ENCODE data around the gene ZMIZ1.

ZMIZ1 gene

DNA sequence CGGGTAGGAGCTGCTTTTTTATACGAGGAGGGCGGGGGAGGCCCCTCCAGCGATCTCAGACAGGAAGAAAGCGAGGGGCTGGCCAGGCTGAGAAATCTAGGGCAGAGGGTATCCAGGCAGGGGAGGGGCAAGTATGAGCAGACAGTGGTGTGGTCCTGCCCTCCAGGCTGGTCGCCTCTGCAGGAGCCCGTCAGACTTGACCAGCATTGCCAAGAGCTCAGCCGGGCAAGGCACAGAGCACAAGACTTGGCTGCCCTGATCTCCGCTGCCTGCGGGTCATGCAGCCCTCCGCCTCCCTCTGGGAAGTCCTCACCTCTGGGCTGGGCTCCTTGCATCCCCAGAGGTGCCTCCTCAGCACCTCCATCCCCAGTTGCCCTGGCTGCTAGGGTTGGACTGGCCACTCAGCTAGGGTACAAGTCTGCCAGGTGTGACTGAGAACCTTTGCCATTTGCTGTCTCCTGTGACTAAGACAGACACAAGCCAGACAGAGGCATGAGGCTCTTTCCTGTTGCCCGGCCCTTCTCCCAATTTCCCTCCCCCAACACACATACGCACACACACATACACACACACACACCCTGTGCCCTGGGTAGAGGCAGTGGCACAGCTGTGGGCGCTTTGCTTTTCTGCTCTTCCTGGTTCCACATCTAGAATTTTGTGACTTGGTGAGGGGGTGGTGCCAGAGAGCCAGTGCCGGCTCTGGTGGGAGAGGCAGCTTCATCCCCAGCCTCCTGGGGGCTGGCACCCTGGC is 219.4 kb downstream of the ZMIZ1 start:
- DNase-seq (ENCODE audit: low read depth in 2 of 2), result no peak

- DNase-seq (ENCODE audit: low read depth in 2 of 2), result no peak
These were observed 221.0 kb downstream of the ZMIZ1 start for GRCh38 chr10:79289801-79290200.

DNA sequence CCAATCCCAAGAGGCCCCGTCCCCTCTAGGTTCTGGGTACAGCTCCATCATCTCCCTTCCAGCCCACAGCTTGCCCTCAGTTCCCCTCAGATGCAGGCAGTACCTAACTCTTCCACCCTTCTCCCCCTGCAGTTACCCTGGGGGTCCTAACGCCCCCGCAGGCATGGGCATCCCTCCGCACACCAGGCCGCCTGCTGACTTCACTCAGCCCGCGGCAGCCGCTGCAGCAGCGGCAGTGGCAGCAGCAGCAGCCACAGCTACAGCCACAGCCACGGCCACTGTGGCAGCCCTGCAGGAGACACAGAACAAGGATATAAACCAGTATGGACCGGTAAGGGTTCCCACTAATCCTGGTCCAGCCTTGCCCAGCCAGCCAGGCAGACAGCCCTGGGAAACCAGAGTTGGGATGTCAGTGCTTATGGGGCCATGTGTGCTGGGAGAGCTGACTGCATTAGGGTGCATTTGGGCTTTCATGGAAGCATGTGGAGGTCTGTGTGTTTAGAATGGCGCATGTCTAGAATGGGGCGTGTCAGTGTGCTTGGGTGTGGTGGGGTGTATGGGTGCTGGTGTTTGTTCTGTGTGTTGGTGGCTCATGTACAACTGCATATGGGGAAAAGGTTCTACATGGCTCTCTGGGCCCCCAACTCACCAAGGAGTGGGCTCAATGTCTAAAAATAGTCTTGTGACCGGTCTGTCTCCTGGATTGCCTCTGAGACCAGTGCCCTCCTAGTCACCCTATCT is 223.4 kb downstream of the ZMIZ1 start:
- no peak for DNase-seq (ENCODE audit: low read depth in 2 of 2)

DNA sequence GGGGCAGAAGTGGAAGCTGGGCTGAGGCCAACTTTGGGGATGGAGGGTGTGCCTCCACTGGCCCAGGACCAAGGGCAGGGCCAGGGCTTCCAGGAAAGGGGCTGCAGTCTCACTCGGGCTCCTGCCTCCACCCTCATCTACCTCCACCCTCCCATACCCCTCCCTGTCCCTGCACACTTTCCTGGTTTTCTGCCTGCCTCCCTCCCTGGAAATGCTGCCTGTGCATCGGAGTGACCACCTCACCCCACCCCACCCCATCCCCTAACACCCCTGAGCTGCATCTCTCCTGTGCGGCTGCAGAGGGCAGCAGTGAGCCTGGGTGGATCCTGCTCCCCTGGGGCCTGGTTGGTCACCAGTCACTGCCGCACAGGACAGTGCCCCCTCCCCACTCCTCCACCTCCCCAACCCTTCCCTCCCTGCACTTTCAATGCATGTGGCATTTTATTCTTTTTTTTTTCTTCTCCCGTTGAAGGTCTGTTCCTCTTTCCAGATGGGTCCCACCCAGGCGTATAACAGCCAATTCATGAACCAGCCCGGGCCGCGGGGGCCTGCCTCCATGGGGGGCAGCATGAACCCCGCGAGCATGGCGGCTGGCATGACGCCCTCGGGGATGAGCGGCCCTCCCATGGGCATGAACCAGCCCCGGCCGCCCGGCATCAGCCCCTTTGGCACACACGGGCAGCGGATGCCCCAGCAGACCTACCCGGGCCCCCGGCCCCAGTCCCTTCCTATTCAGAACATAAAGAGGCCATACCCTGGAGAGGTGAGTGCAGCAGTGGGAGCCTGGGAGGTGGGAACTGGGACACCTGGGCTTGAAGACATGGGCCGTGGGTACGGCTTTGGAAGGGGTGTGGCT is 224.4 kb downstream of the ZMIZ1 start:
- no peak for DNase-seq (ENCODE audit: low read depth in 2 of 2)

DNA sequence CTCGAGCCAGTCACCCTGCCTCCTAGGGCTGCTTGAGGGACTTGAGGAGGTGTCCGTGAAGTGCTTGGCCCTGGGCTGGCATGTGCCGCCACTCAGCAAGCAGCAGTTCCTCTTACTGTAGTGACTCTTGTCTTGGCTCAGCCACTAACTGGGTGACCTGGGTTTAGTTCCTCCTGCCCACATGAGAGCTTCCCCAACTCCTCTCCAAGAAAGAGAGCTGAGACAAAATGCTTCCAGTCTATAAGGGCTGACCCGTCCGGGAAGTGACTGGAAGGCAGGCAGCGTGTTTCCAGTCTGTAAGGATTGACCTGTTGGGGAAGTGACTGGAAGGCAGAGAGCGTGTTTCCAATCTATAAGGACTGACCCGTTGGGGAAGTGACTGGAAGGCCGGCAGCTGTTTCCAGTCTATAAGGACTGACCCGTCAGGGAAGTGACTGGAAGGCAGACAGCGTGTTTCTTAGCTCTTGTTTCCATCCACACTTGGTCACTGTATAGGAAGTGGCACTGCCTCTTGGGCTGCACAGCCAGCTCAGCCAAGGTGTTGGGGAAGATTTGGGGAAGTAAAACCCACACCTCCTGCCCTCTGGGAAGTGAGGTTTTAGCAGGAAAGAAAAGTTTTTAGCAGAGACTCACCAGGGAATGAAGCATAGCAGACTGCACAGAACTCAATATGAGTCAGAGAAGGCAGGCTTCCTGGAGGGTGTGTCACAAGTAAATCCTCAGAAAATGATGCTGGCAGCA is 225.2 kb downstream of the ZMIZ1 start:
- DNase-seq (ENCODE audit: low read depth in 2 of 2), result no peak

DNA sequence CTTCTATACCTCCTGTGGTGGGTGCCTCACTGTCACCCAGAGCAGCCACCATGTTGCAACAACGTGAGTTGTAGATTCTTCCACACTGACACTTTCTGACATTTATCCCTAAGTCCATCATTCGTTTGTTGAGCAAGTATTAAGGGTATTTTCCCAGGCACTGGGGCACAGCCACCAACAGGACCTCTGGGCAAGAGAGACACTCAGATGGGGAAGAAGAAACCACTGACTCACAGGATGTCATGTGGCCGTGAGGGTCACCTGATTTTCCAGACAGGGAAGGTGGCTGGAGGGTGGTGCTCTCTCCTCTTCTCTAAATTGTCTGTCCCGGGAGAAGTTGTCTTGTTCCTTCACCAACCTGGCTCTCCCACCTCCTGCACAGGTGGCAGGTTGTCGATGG is 226.8 kb downstream of the ZMIZ1 start:
- no peak for DNase-seq (ENCODE audit: low read depth in 2 of 2)

DNA sequence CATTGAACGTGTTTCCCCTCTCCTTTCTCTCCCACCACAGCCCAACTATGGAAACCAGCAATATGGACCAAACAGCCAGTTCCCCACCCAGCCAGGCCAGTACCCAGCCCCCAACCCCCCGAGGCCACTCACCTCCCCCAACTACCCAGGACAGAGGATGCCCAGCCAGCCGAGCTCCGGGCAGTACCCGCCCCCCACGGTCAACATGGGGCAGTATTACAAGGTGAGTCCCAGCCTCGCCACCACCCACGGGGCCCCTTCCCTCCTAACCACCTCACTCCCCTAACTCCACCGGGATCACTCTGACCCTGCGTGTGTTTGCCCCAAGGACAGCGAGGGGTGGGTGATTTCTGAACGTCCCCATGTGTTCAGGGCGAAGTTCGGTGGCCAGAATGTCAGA is 227.7 kb downstream of the ZMIZ1 start:
- no peak for DNase-seq (ENCODE audit: low read depth in 2 of 2)

DNA sequence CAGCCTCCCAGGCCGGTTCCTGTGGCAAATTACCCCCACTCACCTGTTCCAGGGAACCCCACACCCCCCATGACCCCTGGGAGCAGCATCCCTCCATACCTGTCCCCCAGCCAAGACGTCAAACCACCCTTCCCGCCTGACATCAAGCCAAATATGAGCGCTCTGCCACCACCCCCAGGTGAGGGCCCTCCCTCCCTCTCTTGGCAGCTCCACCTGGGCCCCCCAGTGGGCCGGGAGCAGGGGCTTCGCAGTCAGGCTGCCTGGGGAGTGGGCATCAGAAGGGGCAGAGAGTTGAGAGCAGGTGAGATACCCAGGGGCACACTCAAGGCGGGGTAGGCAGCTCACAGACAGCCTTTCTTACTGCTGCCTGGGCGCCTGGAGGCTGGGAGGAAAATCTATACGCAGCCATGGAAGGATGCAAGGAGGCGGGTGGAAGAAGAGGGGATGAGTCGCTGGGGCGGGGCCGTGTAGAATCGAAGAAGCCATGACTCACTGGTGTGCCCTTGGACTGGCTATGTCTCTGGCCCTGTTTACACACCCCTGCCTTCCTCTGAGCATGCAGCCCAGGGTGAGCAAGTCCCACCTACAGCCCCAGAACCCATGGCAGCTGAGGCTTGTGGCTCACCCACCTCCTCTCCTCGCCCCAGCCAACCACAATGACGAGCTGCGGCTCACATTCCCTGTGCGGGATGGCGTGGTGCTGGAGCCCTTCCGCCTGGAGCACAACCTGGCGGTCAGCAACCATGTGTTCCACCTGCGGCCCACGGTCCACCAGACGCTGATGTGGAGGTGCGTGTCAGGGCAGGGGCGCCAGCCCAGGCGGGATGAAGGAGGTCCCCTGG is 229.9 kb downstream of the ZMIZ1 start:
- DNase-seq (ENCODE audit: low read depth in 2 of 2), result peak in 1 of 2 experiments; percentile 63

- DNase-seq (ENCODE audit: low read depth in 2 of 2), result no peak
These were observed 230.9 kb downstream of the ZMIZ1 start for GRCh38 chr10:79299397-79300241.

DNA sequence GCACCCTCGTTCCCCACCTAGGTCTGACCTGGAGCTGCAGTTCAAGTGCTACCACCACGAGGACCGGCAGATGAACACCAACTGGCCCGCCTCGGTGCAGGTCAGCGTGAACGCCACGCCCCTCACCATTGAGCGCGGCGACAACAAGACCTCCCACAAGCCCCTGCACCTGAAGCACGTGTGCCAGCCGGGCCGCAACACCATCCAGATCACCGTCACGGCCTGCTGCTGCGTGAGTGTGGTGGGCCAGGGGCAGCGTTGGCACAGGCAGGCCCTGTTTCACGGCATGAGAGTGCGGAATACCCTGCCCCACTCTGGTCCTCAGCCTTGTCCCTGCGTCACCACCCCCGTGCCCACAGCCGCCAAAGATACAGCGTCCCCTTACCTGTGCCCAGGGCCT is 231.9 kb downstream of the ZMIZ1 start:
- no peak for DNase-seq (ENCODE audit: low read depth in 2 of 2)

DNA sequence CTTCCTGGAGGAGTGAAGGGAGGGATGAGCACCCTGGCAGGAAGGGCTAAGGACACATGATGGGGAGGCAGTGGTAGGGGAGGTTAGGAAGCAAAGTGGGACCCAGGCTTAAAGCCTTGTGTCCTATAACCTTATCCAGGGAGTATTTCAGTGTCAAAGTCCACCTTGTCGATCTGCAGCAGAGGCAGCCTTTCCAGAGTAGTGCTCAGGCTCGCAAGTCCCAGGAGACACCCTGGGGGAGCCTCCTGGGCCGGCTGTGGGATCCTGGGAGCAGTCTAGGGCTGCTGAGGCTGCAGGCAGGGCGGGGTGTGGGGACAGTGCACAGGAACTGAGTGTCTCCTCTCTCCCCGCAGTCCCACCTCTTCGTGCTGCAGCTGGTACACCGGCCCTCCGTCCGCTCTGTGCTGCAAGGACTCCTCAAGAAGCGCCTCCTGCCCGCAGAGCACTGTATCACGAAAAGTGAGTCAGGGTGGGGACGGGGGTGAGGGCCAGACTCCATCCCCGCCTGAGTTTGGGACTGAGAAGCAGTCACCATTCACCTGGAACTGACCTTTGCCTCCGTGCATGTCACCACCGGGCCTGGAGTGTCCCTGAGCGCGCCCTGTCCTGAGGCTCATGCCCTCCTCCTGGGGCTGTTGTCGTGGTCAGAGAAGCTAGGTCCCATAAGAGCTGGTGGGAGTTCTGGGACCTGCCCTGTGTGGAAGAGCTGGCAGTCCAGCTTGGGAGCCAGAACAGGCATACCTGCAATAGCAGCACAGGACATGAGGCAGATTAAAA is 233.2 kb downstream of the ZMIZ1 start:
- no peak for DNase-seq (ENCODE audit: low read depth in 2 of 2)

DNA sequence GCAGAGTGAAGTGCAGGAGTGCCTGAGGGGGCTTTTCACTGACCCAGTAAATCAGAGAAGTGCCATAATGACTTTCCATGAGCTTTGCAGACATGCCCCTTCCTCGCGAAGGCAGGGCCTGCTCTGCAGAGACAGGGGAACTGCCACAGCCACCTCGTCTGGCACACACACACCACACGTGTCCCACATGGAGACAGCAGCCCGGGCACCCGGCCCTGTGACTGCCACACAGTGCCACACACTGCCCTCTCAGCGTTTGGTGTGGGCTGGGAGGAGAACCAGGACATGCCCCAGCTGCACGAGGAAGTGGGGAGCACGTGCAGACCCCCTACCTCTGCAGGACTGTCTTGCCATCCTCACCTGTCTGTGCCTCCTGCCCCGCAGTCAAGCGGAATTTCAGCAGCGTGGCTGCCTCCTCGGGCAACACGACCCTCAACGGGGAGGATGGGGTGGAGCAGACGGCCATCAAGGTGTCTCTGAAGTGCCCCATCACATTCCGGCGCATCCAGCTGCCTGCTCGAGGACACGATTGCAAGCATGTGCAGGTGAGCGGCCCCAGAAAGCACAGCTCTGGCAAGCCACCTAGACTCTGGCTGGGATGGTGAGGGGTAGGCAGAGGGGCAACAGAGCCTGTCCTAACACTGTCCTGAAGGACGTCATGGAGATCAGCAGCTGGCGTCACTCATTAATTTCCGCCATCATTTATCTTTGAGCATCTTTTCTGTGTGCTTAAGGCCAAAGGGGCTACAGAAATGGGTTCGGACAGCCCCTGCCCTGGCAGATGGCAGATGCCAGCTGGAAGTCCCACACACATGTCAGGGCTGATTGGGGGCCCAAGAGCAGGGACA is 235.1 kb downstream of the ZMIZ1 start:
- DNase-seq (ENCODE audit: low read depth in 2 of 2), result no peak

DNA sequence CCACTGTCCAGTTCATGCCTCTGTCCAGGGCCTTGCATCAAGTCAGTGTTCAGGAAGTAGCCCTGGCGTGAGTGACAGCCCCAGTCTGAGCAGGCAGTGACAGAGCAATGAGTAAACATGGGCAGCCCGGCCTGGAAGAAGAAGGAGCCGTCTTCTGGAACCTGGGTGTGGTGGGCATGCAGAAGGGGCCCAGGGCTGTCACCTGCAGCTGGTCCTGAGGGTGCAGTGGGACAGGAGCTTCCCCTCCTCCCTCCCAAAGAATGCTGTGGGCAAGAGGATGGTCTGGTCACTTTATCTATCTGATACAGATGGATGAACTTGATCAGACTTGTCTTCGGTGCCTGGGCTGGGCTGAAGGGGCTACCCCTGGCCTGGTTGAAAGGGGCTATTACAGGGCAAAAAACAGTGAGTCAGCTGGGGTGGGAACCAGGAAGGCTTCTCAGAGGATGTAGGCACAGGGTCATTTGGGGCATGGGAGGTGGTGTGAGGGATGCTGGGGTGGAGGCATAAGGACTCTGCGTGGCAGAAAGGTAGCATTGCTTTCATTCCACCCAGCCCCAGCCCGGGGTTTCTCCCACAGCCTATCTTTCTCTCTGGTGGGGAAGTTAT is 235.8 kb downstream of the ZMIZ1 start:
- DNase-seq (ENCODE audit: low read depth in 2 of 2), result no peak

GRCh38 chr10:79305515-79305914 is 236.7 kb downstream of the ZMIZ1 start:
- DNase-seq (ENCODE audit: low read depth in 2 of 2), result no peak

DNA sequence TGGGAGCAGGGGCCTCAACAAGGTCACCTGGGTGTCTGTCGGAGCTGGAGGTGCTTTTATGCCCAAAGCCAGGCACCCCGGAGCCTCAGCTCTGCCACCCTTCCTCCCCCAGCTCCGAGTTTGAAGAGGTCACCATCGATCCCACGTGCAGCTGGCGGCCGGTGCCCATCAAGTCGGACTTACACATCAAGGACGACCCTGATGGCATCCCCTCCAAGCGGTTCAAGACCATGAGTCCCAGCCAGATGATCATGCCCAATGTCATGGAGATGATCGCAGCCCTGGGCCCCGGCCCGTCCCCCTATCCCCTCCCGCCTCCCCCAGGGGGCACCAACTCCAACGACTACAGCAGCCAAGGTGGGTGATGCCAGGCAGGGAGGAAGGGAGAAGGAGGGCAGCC is 237.2 kb downstream of the ZMIZ1 start:
- no peak for DNase-seq (ENCODE audit: low read depth in 2 of 2)

DNA sequence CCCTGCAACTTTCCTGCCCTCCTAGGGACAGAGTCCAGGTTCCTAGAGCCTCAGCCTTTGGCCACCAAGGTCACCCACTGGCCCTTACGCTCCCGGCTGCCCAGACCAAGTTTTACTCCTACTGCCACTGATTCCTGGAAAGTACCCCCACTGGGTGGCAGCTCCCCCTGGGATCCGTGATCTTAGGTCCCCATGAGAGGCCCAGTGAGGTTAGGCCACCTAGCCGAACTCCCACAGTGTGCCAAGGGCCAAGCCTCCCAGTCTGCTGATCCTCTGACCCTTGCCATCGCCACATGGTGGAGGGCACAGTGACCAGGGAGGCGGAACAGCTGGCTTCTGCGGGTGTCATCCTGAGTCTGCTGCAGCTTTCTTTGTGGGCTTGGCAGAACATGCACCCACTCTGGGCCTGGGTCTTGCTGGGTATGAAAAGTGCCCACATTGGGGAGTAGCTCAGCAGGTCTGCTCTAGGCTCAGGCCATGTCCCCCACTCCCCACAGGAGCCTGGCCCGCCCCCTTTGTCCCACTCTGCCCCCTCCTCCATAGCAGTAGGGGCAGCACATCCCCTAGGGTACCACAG is 238.0 kb downstream of the ZMIZ1 start:
- no peak for DNase-seq (ENCODE audit: low read depth in 2 of 2)

DNA sequence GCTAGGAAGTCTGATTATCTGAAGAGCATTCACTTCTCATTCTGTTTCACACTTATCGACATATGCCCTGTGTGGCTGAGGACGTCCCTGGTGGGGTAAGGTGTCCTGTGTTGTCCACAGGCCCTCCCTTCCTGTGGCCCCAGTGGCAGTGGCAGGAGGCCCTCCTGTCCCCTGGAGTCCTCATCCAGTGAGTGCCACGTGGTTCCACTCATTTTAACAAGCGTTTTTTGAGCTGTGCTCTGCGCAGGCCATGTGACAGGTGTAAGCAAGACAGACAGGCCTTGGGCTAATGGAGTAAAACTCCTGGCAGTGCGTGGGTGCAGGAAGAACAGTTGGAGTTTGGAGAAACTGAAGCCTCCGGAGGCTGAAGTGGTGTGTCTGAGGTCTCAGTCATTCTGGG is 239.2 kb downstream of the ZMIZ1 start:
- no peak for DNase-seq (ENCODE audit: low read depth in 2 of 2)

All from stimulated activated CD4-positive, alpha-beta T cell treated with anti-CD3 and anti-CD28 coated beads, Interleukin-12 subunit alpha, Interleukin-12 subunit beta, amount 100 ng/mL, for 24 hours (primary cell).